ENCODE measurements around the gene CTNNA2. TPM values are rescaled to one million over a fixed set of nuclear protein-coding genes. Genes with fewer than 3 reads are reported as not detected.
"Not testable (repeated sequence)": the region's sequence is repeated elsewhere in the genome, so short reads cannot be mapped to it uniquely, and the experiment has no call there.

Gene CTNNA2
- total and polyA plus RNA-seq, 12 donors, result 0.09 to 0.57 (median 0.15) TPM; not detected in 9

- Histone ChIP-seq H3K27me3 (peaks cover 0 to 9% (median 0%) of the 10 kb centered on the region in 7 donors), H3K9me3 (no peaks in the 10 kb centered on the region), H3K36me3 (no peaks in the 10 kb centered on the region), H3K27ac (no peak overlapping the region), H3K4me3 (no peak overlapping the region), H3K4me1 (no peaks in the 10 kb centered on the region)
- ATAC-seq, result no peak
- DNase-seq, result no peak
- 73 to 77% methylated on average over 2 of the region's 2 CpGs for WGBS, 2 donors
- no peak for TF ChIP-seq CTCF (IDR thresholded peaks at IDR 0.05)
- intact Hi-C loops (cut with DNase I), result no loop called here
Observed at GRCh38 chr2:80030135-80030534, 517.3 kb downstream of the CTNNA2 start.

- H3K27me3 ChIP-seq; H3K4me3 ChIP-seq; H3K4me1 ChIP-seq; H3K36me3 ChIP-seq; intact Hi-C loops (cut with DNase I); H3K27ac ChIP-seq; H3K9me3 ChIP-seq; ATAC-seq; DNase-seq: not testable (repeated sequence)
- WGBS, 2 donors, result 78 to 84% methylated on average over 7 of the region's 7 CpGs
Observed at GRCh38 chr2:80032684-80033083, 519.8 kb downstream of the CTNNA2 start.

- H3K4me1 ChIP-seq, result no peaks in the 10 kb centered on the region
- DNase-seq (no peak), ATAC-seq (no peak)
- H3K36me3 ChIP-seq, result no peaks in the 10 kb centered on the region
- H3K27ac ChIP-seq, result no peak overlapping the region
- no peak for TF ChIP-seq CTCF (IDR thresholded peaks at IDR 0.05)
- no peak overlapping the region for H3K4me3 ChIP-seq
- 54 to 63% methylated on average over 5 of the region's 5 CpGs for WGBS, 2 donors
- H3K27me3 ChIP-seq, result peaks cover 0 to 11% (median 0%) of the 10 kb centered on the region in 7 donors
- intact Hi-C loops (cut with DNase I), result no loop called here
- no peaks in the 10 kb centered on the region for H3K9me3 ChIP-seq
Observed at GRCh38 chr2:80035749-80036285, 523.0 kb downstream of the CTNNA2 start.

GRCh38 chr2:80037310-80037709 is 524.5 kb downstream of the CTNNA2 start:
- Histone ChIP-seq H3K36me3 (no peaks in the 10 kb centered on the region), H3K4me3 (no peak overlapping the region), H3K27ac (no peak overlapping the region), H3K9me3 (no peaks in the 10 kb centered on the region), H3K4me1 (no peaks in the 10 kb centered on the region), H3K27me3 (peaks cover 0 to 15% (median 7%) of the 10 kb centered on the region in 7 donors)
- intact Hi-C loops (cut with DNase I), result no loop called here
- no peak for ATAC-seq
- no peak for DNase-seq
- 83 to 89% methylated on average over 4 of the region's 4 CpGs for WGBS, 2 donors
- no peak for TF ChIP-seq CTCF (IDR thresholded peaks at IDR 0.05)

GRCh38 chr2:80040226-80040625 is 527.4 kb downstream of the CTNNA2 start:
- no peak for TF ChIP-seq CTCF (IDR thresholded peaks at IDR 0.05)
- Histone ChIP-seq H3K27me3 (peaks cover 0 to 10% (median 6%) of the 10 kb centered on the region in 7 donors), H3K4me3 (no peak overlapping the region), H3K9me3 (no peaks in the 10 kb centered on the region), H3K27ac (no peak overlapping the region), H3K4me1 (no peaks in the 10 kb centered on the region), H3K36me3 (no peaks in the 10 kb centered on the region)
- intact Hi-C loops (cut with DNase I), result no loop called here
- no peak for DNase-seq
- WGBS, 2 donors, result 83 to 85% methylated on average over 2 of the region's 2 CpGs
- ATAC-seq, result no peak

All from heart right ventricle (tissue), 16 donors.